ENCODE results near the gene LCMT1. TPM values are rescaled to one million over a fixed set of nuclear protein-coding genes. Genes with fewer than 3 reads are reported as not detected.
A peak's percentile ranks its signal among the peaks of the same experiment; 100 is the strongest.

Gene LCMT1
- total and polyA plus RNA-seq, 2 of the 13 experiments (the other 11 are each of a cell fraction or from before 2014, with no cell fraction given): 41.2 to 48.7 TPM

DNA sequence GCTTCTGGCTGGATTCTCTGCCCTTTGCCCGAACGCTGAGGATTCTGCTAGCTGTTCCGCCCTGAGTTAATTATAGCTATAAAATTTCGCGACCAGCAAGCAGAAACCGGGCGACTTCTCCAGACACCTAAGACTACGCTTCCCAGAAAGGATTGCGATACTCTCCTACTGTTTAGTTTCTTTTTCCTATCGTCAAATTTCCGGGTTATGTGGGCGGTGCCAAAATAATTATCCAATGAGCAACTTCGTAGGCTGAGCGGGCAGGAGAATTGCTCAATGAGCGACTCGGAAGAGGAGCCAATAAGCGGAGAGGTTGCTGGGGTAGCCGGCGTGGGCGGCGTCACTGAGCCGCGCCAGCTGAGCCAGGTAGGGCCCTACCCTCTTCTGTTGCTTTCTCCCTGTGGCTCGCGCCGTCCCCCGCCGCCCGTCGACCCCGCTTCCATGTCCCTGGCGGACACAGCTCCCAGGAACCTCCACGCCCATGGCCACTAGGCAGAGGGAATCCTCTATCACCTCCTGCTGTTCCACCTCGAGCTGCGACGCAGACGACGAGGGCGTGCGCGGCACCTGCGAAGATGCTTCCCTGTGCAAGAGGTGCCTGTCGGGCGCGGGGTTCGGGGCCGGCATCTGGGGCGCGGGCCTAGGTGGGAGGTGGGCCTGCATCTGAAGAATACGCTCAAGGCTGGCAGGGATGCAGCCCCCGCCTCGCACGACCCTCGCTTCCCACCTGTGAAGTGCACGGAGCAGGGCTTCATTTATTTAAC is at the start of gene LCMT1 (continued):
- TF ChIP-seq, protein P1, sequence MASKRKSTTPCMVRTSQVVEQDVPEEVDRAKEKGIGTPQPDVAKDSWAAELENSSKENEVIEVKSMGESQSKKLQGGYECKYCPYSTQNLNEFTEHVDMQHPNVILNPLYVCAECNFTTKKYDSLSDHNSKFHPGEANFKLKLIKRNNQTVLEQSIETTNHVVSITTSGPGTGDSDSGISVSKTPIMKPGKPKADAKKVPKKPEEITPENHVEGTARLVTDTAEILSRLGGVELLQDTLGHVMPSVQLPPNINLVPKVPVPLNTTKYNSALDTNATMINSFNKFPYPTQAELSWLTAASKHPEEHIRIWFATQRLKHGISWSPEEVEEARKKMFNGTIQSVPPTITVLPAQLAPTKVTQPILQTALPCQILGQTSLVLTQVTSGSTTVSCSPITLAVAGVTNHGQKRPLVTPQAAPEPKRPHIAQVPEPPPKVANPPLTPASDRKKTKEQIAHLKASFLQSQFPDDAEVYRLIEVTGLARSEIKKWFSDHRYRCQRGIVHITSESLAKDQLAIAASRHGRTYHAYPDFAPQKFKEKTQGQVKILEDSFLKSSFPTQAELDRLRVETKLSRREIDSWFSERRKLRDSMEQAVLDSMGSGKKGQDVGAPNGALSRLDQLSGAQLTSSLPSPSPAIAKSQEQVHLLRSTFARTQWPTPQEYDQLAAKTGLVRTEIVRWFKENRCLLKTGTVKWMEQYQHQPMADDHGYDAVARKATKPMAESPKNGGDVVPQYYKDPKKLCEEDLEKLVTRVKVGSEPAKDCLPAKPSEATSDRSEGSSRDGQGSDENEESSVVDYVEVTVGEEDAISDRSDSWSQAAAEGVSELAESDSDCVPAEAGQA (IDR thresholded peaks at IDR 0.05; ENCODE audit: low read depth): peak; percentile 72; the same call in 1 of the 2 replicates
- TF ChIP-seq, protein P1 (CRISPR knock-in tag; IDR thresholded peaks at IDR 0.05; ENCODE audit: borderline replicate concordance): no peak
- peak; percentile 56; the same call in 1 of the 2 replicates for TF ChIP-seq ZNF337 (CRISPR knock-in tag; IDR thresholded peaks at IDR 0.05; ENCODE audit: borderline replicate concordance, low read depth)
- peak; percentile 92 for TF ChIP-seq CEBPG (CRISPR knock-in tag; IDR thresholded peaks at IDR 0.05)
- TF ChIP-seq POLR2AphosphoS5 (IDR thresholded peaks at IDR 0.05; ENCODE audit: low read depth, low read length): peak; percentile 71
- no peak for TF ChIP-seq ZNF570 (CRISPR knock-in tag; IDR thresholded peaks at IDR 0.05; ENCODE audit: borderline replicate concordance)
- TF ChIP-seq, protein P2, sequence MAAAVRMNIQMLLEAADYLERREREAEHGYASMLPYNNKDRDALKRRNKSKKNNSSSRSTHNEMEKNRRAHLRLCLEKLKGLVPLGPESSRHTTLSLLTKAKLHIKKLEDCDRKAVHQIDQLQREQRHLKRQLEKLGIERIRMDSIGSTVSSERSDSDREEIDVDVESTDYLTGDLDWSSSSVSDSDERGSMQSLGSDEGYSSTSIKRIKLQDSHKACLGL (CRISPR knock-in tag; IDR thresholded peaks at IDR 0.05): peak; percentile 81
- peak; percentile 100 for TF ChIP-seq IRF2 (CRISPR knock-in tag; IDR thresholded peaks at IDR 0.05)
- 0 out of 2 replicates have a peak, but pooled peaks have one; percentile 25 for TF ChIP-seq HMG20B (CRISPR knock-in tag; conservative IDR thresholded peaks at IDR 0.05)
- 0 out of 2 replicates have a peak, but pooled peaks have one; percentile 18 for TF ChIP-seq MEIS2 (CRISPR knock-in tag; IDR thresholded peaks at IDR 0.05)
- TF ChIP-seq, protein P3, sequence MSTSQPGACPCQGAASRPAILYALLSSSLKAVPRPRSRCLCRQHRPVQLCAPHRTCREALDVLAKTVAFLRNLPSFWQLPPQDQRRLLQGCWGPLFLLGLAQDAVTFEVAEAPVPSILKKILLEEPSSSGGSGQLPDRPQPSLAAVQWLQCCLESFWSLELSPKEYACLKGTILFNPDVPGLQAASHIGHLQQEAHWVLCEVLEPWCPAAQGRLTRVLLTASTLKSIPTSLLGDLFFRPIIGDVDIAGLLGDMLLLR (CRISPR knock-in tag; IDR thresholded peaks at IDR 0.05): peak; percentile 88; the same call in 1 of the 2 replicates
- 0 out of 2 replicates have a peak, but pooled peaks have one; percentile 58 for TF ChIP-seq ZNF512B (CRISPR knock-in tag; IDR thresholded peaks at IDR 0.05; ENCODE audit: borderline replicate concordance)
- TF ChIP-seq, protein P4, sequence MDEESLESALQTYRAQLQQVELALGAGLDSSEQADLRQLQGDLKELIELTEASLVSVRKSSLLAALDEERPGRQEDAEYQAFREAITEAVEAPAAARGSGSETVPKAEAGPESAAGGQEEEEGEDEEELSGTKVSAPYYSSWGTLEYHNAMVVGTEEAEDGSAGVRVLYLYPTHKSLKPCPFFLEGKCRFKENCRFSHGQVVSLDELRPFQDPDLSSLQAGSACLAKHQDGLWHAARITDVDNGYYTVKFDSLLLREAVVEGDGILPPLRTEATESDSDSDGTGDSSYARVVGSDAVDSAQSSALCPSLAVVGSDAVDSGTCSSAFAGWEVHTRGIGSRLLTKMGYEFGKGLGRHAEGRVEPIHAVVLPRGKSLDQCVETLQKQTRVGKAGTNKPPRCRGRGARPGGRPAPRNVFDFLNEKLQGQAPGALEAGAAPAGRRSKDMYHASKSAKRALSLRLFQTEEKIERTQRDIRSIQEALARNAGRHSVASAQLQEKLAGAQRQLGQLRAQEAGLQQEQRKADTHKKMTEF (CRISPR knock-in tag; IDR thresholded peaks at IDR 0.05): peak; percentile 87
- TF ChIP-seq KLF16 (CRISPR knock-in tag; IDR thresholded peaks at IDR 0.05): peak; percentile 77 to 92; a peak in 3 of 4 replicates
- TF ChIP-seq ZSCAN25 (CRISPR knock-in tag; IDR thresholded peaks at IDR 0.05): peak; percentile 67
- no peak for TF ChIP-seq HMG20A (CRISPR knock-in tag; IDR thresholded peaks at IDR 0.05; ENCODE audit: borderline replicate concordance)
